HS-5 (cell line): ENCODE measurements around the gene KHDRBS1.
A peak's percentile ranks its signal among the peaks of the same experiment; 100 is the strongest.
"Not testable (repeated sequence)": the region's sequence is repeated elsewhere in the genome, so short reads cannot be mapped to it uniquely, and the experiment has no call there.

Source experiments
- DNase-seq: peaks from one replicate; pipeline ENCODE4 v3.0.0-alpha.2; 2012; ENCODE audit warnings: low read depth

KHDRBS1 gene

DNA sequence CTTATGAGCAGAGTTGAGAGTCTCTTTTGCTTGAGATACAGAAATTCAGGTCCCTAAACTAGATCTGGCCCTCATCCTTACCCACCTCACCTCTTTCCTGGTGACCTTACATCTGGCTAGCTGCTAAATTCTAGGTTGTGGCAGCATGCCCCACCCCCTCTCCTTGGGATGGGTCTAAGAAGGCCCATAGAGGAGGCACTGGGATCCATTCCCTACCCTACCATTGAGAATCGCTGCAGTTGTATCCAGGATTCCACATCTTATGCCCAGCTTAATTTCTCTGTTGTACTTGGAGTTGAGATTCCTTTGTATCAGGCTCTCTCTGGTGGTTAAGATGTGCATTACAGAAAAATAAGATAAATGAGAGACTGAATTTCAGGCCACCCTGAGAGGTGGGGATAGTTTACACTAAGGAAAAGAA lies 49.6 kb downstream of the KHDRBS1 start:
- DNase-seq, result no peak

GRCh38 chr1:32065613-32066488 lies 52.2 kb downstream of the KHDRBS1 start:
- DNase-seq, result not testable (repeated sequence)

DNA sequence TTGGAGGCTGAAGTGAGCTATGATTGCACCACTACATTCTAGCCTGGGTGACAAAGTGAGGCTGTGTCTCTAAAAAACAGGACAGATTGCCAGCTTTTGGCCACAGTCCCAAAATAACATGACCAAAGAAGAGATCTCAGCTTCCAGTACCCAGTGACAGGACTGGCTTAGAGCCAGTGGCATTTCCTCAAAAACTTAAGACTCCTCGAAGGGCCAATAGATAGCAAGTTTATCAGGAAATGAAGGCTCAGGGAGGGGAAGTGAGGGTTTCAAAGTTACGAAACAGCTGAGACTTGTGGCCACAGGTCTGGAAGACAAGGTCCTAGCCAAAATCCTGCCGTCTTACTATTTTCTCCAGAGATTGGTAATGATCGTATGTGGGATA lies 52.8 kb downstream of the KHDRBS1 start:
- DNase-seq, result peak; percentile 72

DNA sequence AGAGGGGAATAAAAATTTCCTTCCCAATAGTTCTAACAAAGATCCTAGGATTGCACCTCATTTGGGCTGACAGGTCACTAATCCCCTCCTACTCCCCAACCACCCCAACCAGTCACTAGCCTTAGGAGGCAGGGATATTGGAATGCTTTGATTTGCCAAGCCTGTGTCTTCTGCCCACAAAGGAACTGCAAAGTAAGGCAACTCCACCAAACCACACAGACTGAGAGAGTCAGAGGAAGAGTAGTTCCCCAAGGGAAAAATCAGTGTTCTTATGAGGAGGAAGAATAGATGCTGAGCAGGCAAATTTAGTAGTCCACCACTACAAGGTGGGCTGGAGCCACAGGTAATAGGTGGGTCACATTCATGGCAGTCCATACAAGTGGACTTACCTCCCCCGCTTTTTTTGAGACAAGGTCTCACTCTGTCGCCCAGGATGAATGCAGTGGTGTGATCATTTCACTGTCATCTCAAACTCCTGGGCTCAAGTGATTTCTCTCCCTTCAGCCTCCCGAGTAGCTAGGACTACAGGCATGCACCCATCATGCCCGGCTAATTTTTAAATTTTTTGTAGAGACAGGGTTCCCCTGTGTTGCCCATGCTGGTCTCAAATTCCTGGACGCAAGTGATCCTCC lies 55.4 kb downstream of the KHDRBS1 start:
- no peak for DNase-seq

DNA sequence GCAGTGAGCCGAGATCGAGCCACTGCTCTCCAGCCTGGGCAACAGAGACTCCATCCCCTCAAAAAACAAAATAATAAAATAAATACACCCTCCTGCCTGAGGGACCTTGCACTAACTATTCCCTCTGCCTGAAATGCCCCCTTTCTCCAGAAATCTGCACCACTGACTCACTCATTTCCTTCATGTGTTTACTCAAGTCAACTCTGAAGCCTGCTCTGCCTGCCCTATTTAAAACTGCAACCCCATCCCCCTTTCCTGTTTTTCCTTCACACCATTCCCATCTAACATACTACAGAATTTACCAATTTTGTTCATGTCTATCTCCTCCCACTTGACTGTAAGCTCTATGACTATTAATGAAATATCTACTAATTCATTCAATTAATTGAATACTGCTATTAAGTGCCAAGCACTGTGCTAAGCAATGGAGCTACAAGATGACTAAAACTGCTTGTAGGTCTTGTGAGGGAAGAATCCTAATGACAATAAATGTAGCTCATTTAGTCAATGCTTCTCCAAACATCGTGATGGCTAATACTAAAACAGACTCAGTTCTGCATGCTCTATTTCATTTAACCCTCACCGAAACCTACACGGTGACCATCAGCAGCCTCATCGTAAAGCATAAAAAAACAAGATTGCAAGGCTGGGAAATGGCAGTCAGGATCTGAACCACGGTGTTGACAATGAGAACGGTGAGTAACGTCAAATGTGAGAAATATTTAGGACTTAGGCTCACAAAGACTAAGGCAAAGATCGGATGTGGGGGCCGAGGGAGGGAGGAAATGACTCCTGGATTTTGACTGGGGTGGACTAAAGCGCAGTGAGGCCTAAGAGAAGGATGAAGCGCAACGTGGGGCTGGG lies 58.3 kb downstream of the KHDRBS1 start:
- DNase-seq, result peak; percentile 43

DNA sequence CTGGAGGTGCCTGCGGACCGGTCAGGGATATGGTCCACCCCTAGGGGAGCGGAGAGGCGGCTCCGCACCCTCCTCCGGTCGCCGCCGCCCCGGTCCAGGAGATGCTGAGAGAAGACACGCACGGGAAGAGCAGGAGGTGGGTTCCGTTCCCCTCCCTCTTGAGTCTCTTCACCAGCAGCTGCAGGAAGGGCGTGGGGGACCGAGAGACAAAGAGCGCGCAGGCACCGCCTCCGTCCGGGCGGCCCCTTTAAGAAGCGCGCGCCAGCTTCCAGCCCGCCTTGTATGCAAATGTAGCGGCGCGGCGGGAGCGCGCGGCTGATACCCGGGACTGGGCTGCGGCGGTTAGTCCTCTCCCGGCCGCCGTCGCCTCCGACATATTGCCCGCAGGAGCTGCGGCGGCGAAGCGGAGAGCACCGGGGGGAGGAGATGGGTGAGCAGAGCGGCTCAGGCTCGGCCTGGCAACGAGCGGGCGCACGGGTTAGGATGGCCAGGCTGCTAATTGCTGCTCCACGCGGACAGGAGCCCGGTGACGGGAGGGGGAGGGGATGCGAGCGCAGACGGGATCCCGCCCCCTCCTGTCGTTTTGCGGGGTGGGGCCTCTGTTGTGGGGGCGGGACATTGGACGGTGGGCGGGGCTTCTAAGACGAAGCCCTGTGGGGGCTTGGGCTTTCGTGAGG lies 59.1 kb downstream of the KHDRBS1 start, which contains the start of gene TMEM39B:
Gene TMEM39B, plus strand, starts transcription at position 318 of the 677 bp plus-strand sequence. Its CDS starts 109 bp downstream, at position 427.
- DNase-seq, result peak; percentile 87

GRCh38 chr1:32073299-32074229 lies 59.9 kb downstream of the KHDRBS1 start:
- no peak for DNase-seq

DNA sequence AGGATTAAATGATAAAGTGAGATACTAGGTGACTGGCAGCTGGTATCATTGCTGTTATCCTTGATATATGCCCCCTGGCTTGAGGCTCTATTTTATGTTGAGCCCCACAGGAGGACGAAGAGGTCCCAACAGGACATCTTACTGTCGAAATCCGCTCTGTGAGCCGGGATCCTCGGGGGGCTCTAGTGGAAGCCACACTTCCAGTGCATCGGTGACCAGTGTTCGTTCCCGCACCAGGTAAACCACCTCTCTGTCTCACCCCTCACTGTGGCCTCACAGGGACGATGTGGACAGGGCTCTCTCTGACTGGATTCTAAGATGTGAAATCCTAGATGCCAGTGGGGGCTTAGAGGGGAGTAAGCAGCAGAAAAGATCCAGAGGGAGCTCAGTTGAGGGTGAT lies 61.2 kb downstream of the KHDRBS1 start:
- DNase-seq, result no peak

GRCh38 chr1:32077451-32077850 lies 63.8 kb downstream of the KHDRBS1 start:
- no peak for DNase-seq

DNA sequence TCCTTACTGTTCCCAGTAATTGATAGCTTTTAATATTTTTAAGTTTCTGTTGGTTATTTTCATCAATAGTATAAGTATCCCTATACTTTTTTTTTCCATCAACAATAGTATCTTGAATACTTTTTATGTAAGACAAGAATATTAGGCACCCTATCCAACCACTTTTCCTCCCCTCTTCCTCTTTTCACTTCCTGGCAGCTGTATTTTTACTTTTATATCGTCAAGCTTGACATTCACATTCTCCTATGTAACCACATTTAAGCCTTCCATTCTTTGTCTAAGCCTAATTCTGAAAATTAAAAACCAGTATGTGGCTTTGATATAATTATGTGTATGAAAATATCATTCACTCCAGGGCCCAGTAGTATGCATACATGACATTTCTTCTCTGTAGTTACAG lies 68.4 kb downstream of the KHDRBS1 start:
- no peak for DNase-seq

GRCh38 chr1:32086381-32086780 lies 72.7 kb downstream of the KHDRBS1 start:
- not testable (repeated sequence) for DNase-seq

- no peak for DNase-seq
These were observed 77.5 kb downstream of the KHDRBS1 start for GRCh38 chr1:32091176-32091575.

GRCh38 chr1:32091591-32091990 lies 77.9 kb downstream of the KHDRBS1 start:
- DNase-seq, result no peak
